Loucy (cell line): ENCODE data around the gene RELT.

Source experiments
- H2AFZ ChIP-seq: fragments of 200-600 bp; sonication (generic); 2 replicates; pipeline ENCODE4 v1.6.0; 2016; ENCODE audit warnings: antibody characterized with exemption, mild to moderate bottlenecking, low read length, moderate library complexity
- H3F3A ChIP-seq: fragments of 200-600 bp; 2 replicates; pipeline ENCODE4 v1.6.0; 2016; ENCODE audit warnings: antibody characterized with exemption, low read depth, mild to moderate bottlenecking
- H3K27me3 ChIP-seq: fragments of 200-600 bp; sonication (generic); 2 replicates; pipeline ENCODE4 v1.6.1; 2014; ENCODE audit warnings: low read length, mild to moderate bottlenecking; ENCODE audit not compliant: insufficient read depth, poor library complexity, severe bottlenecking
- H3K36me3 ChIP-seq: fragments of 200-600 bp; sonication (generic); 2 replicates; pipeline ENCODE4 v1.6.1; 2016; ENCODE audit warnings: low read length; ENCODE audit not compliant: insufficient read depth
- H3K4me1 ChIP-seq: fragments of 200-600 bp; sonication (generic); 2 replicates; pipeline ENCODE4 v1.5.1; 2014; ENCODE audit warnings: low read length, mild to moderate bottlenecking; ENCODE audit not compliant: insufficient read depth, poor library complexity, severe bottlenecking
- H3K4me2 ChIP-seq: fragments of 200-600 bp; sonication (generic); 2 replicates; pipeline ENCODE4 v1.6.0; 2014; ENCODE audit warnings: antibody characterized with exemption, low read length, low read depth, mild to moderate bottlenecking; ENCODE audit not compliant: poor library complexity, severe bottlenecking
- H3K4me3 ChIP-seq: fragments of 200-600 bp; sonication (generic); 2 replicates; pipeline ENCODE4 v1.5.1; 2014; ENCODE audit warnings: low read length, mild to moderate bottlenecking, mixed read lengths; ENCODE audit not compliant: poor library complexity, severe bottlenecking
- H3K79me2 ChIP-seq: fragments of 200-600 bp; sonication (generic); 2 replicates; pipeline ENCODE4 v1.6.1; 2014; ENCODE audit warnings: low read length; ENCODE audit not compliant: insufficient read depth
- H3K9ac ChIP-seq: fragments of 200-600 bp; sonication (generic); 2 replicates; pipeline ENCODE4 v1.6.0; 2014; ENCODE audit warnings: mild to moderate bottlenecking, low read depth, low read length, moderate library complexity; ENCODE audit not compliant: poor library complexity, severe bottlenecking
- H3K9me2 ChIP-seq: fragments of 200-600 bp; sonication (generic); replicated peaks from 2 replicates; pipeline ENCODE4 v1.6.1; 2016; ENCODE audit warnings: low read depth, low read length, mixed read lengths
- H3K9me3 ChIP-seq: fragments of 200-600 bp; sonication (generic); 2 replicates; pipeline ENCODE4 v1.6.1; 2014; ENCODE audit warnings: mild to moderate bottlenecking, antibody characterized with exemption, low read length, low read depth; ENCODE audit not compliant: insufficient read depth
- H4K20me1 ChIP-seq: fragments of 200-600 bp; sonication (generic); 2 replicates; pipeline ENCODE4 v1.6.0; 2014; ENCODE audit warnings: antibody characterized with exemption, low read length, mild to moderate bottlenecking; ENCODE audit not compliant: insufficient read depth, poor library complexity, severe bottlenecking
- EZH2phosphoT487 ChIP-seq: fragments of 200-600 bp; IDR thresholded peaks from 2 replicates; pipeline ENCODE4 v1.6.1; 2018; ENCODE audit warnings: antibody characterized with exemption, mild to moderate bottlenecking, moderate library complexity, borderline replicate concordance
- TF ChIP-seq, protein P1 (sequence below): fragments of 200-600 bp; sonication (generic); conservative IDR thresholded peaks from 2 replicates; pipeline ENCODE4 v1.5.1; 2014; ENCODE audit warnings: mild to moderate bottlenecking, antibody characterized with exemption, low read length

Gene RELT

DNA sequence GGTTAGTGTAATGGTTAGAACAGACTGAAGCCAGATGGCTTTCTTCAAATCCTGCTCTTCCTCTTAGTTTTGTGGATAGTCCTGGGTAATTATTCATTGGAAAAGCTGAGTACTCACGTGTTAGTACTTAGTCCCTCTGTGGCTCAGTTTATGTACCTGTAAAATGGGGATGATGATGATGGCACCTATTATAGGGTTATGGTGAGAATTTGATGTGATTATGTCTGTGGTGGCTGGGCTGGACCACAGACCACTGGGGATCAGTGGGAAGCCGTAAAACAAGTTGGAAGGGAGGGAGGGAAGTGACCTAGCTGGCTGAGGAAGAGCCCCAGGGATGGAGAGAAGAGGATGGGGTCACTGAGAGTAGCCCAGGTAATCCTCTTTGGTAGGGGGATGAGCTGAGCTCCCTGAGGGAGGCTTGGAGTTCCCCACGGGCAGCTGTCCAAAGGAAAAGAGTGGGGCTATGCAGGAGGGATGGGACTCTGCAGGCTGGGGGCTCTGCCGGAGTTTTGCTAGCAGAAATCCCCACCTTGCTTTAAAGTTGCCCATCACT lies 48.3 kb upstream of the RELT start:
- Histone ChIP-seq H3K79me2 (no peaks in the 10 kb centered on the region), H4K20me1 (no peaks in the 10 kb centered on the region), H3K27me3 (no peaks in the 10 kb centered on the region), H3K9me3 (no peaks in the 10 kb centered on the region), H3K4me3 (no peak overlapping the region), H3K4me1 (peaks cover 36% of the 10 kb centered on the region), H3K36me3 (no peaks in the 10 kb centered on the region), H3K9me2 (no peaks in the 10 kb centered on the region), H2AFZ (no peak overlapping the region), H3F3A (no peaks in the 10 kb centered on the region), H3K4me2 (no peak overlapping the region), H3K9ac (no peak overlapping the region)
- TF ChIP-seq EZH2phosphoT487 = no peak
- TF ChIP-seq, protein P1, sequence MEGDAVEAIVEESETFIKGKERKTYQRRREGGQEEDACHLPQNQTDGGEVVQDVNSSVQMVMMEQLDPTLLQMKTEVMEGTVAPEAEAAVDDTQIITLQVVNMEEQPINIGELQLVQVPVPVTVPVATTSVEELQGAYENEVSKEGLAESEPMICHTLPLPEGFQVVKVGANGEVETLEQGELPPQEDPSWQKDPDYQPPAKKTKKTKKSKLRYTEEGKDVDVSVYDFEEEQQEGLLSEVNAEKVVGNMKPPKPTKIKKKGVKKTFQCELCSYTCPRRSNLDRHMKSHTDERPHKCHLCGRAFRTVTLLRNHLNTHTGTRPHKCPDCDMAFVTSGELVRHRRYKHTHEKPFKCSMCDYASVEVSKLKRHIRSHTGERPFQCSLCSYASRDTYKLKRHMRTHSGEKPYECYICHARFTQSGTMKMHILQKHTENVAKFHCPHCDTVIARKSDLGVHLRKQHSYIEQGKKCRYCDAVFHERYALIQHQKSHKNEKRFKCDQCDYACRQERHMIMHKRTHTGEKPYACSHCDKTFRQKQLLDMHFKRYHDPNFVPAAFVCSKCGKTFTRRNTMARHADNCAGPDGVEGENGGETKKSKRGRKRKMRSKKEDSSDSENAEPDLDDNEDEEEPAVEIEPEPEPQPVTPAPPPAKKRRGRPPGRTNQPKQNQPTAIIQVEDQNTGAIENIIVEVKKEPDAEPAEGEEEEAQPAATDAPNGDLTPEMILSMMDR = no peak

DNA sequence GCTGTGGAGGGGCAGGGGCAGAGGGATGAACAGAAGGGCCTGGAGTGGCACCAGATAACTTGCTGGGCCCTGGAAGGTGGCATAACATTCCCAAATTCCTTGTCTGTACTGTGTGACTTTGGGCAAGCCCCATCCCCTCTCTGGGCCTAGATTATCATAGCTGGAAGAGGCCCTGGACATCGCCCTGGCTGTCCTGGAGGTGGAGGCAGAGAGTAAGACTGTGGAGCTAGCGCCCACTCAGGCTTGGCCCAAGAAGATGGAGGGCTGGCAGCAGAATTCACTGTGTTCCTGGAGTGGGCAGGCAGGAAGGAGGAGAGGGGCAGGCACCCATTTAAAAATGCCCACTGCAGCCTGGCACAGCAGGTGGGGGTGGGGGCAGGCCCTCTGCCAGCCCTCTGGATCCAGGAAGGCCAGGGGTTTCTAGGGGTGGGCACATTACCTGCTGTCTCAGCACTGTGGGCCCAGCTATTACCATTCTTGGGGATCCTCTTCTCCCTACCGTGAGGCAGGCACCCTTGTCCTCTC lies 45.6 kb upstream of the RELT start:
- Histone ChIP-seq H3F3A (no peaks in the 10 kb centered on the region), H3K36me3 (no peaks in the 10 kb centered on the region), H3K4me2 (no peak overlapping the region), H2AFZ (no peak overlapping the region), H3K4me3 (no peak overlapping the region), H3K9ac (peak overlapping the region; percentile 19), H3K79me2 (no peaks in the 10 kb centered on the region), H4K20me1 (no peaks in the 10 kb centered on the region), H3K9me3 (no peaks in the 10 kb centered on the region), H3K27me3 (no peaks in the 10 kb centered on the region), H3K4me1 (peaks cover 32% of the 10 kb centered on the region), H3K9me2 (no peaks in the 10 kb centered on the region)
- TF ChIP-seq, protein P1 = peak; percentile 54
- no peak for TF ChIP-seq EZH2phosphoT487

DNA sequence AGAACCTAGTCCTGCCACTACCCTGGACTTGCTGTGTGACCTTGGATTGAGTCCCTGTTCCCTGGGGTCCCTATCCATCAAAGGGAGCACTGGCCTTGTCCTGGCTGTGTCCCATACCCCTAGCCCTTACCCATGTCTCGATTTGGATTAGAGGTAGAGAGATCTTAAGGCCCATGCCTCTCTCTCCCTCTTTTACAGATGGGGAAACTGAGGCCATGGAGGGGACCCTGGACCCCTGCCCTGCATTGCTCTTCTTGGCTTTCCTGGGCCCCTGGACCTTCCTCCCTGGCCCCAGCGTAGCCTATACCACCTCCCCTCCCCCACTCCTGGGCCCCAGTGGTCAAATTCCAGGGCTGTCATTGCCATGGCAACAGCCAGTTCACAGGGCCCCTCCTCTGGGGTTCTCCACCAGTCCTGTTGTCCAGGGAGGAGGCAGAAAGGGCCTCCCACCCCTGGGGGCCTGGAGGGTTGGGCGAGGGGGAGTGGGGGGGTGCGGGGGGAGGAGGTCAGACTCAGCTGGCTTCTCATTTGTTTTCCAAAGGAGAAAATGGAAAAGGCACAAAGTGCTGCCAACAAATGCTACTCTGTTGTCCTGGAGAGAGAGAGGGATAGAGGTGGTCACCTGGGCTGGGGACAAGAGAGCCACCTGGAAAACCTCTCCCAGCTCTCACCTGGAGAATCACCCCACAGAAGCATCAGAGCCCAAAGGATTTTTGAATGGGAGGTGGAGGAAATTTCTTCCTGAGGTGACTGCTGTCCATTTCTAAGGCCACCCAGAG lies 44.9 kb upstream of the RELT start:
- peaks cover 31% of the 10 kb centered on the region for H3K4me1 ChIP-seq
- TF ChIP-seq EZH2phosphoT487 = no peak
- TF ChIP-seq, protein P1 = no peak
- H3K9me3 ChIP-seq = no peaks in the 10 kb centered on the region
- no peak overlapping the region for H3K4me2 ChIP-seq
- no peaks in the 10 kb centered on the region for H3K27me3 ChIP-seq
- H4K20me1 ChIP-seq = no peaks in the 10 kb centered on the region
- no peaks in the 10 kb centered on the region for H3K36me3 ChIP-seq
- H3K9me2 ChIP-seq = no peaks in the 10 kb centered on the region
- no peak overlapping the region for H3K4me3 ChIP-seq
- H3K9ac ChIP-seq = peak overlapping the region; percentile 19
- no peaks in the 10 kb centered on the region for H3K79me2 ChIP-seq
- no peaks in the 10 kb centered on the region for H3F3A ChIP-seq
- no peak overlapping the region for H2AFZ ChIP-seq
